SK-N-SH treated with all-trans-retinoic acid at 6 μM for 48 hours (cell line): ENCODE measurements around the gene SORD.

Experiments
- ATAC-seq: fragments of 200-7000 bp; cut with Tn5 transposase; 3 replicates; pipeline ENCODE4 v1.9.1; 2020; ENCODE audit warnings: mild to moderate bottlenecking, moderate library complexity
- ARNTL ChIP-seq: fragments of 450-650 bp; formaldehyde crosslinking; IDR thresholded peaks from 2 replicates; pipeline ENCODE4 v1.5.0; 2020; ENCODE audit warnings: low read depth, mild to moderate bottlenecking, moderate library complexity, borderline replicate concordance
- BACH2 ChIP-seq: fragments of 250-450 bp; sonication (Bioruptor Pico); IDR thresholded peaks from 2 replicates; pipeline ENCODE4 v1.9.0; 2021; ENCODE audit warnings: mild to moderate bottlenecking, borderline replicate concordance
- ESRRG ChIP-seq: fragments of 250-450 bp; sonication (Bioruptor Pico); IDR thresholded peaks from 2 replicates; pipeline ENCODE4 v1.6.1; 2021; ENCODE audit warnings: mild to moderate bottlenecking
- GLIS3 ChIP-seq: fragments of 250-450 bp; sonication (Bioruptor Pico); IDR thresholded peaks from 2 replicates; pipeline ENCODE4 v1.5.0; 2020; ENCODE audit warnings: mild to moderate bottlenecking, moderate library complexity
- ISL1 ChIP-seq: fragments of 250-450 bp; sonication (Bioruptor Pico); IDR thresholded peaks from 2 replicates; pipeline ENCODE4 v2.1.2; 2022; ENCODE audit warnings: mild to moderate bottlenecking, moderate library complexity
- OSR1 ChIP-seq: fragments of 250-450 bp; sonication (Bioruptor Pico); IDR thresholded peaks from 2 replicates; pipeline ENCODE4 v1.8.0; 2022; ENCODE audit warnings: moderate library complexity, mild to moderate bottlenecking, inconsistent platforms
- PPARA ChIP-seq: fragments of 250-450 bp; sonication (Bioruptor Pico); IDR thresholded peaks from 2 replicates; pipeline ENCODE4 v1.5.0; 2020; ENCODE audit warnings: mild to moderate bottlenecking, borderline replicate concordance
- SNAI2 ChIP-seq: fragments of 250-450 bp; sonication (Bioruptor Pico); IDR thresholded peaks from 2 replicates; pipeline ENCODE4 v1.5.0; 2020; ENCODE audit warnings: mild to moderate bottlenecking, moderate library complexity
- TCF4 ChIP-seq: fragments of 250-450 bp; sonication (Bioruptor Pico); IDR thresholded peaks from 2 replicates; pipeline ENCODE4 v1.8.0; 2021; ENCODE audit warnings: mild to moderate bottlenecking, moderate library complexity, borderline replicate concordance
- TOX ChIP-seq: fragments of 250-450 bp; sonication (Bioruptor Pico); IDR thresholded peaks from 2 replicates; pipeline ENCODE4 v1.8.0; 2021; ENCODE audit warnings: mild to moderate bottlenecking, moderate library complexity, borderline replicate concordance
- ZC3H10 ChIP-seq: fragments of 250-450 bp; sonication (Bioruptor Pico); IDR thresholded peaks from 2 replicates; pipeline ENCODE4 v1.5.1; 2021; ENCODE audit warnings: mild to moderate bottlenecking, moderate library complexity
- ZFP3 ChIP-seq: fragments of 250-450 bp; sonication (Bioruptor Pico); IDR thresholded peaks from 2 replicates; pipeline ENCODE4 v1.5.0; 2020; ENCODE audit warnings: mild to moderate bottlenecking, moderate library complexity
- ZFP30 ChIP-seq: fragments of 450-650 bp; formaldehyde crosslinking; IDR thresholded peaks from 2 replicates; pipeline ENCODE4 v1.5.0; 2022; ENCODE audit warnings: mild to moderate bottlenecking, moderate library complexity
- ZNF565 ChIP-seq: fragments of 450-650 bp; formaldehyde crosslinking; conservative IDR thresholded peaks from 2 replicates; pipeline ENCODE4 v1.5.0; 2020; ENCODE audit warnings: low read depth, mild to moderate bottlenecking, moderate library complexity
- ZNF70 ChIP-seq: fragments of 450-650 bp; formaldehyde crosslinking; IDR thresholded peaks from 2 replicates; pipeline ENCODE4 v1.5.0; 2020; ENCODE audit warnings: mild to moderate bottlenecking, moderate library complexity
- ZNF8 ChIP-seq: fragments of 450-650 bp; formaldehyde crosslinking; IDR thresholded peaks from 2 replicates; pipeline ENCODE4 v1.5.0; 2020; ENCODE audit warnings: mild to moderate bottlenecking, moderate library complexity
- TF ChIP-seq, protein P1 (sequence below): fragments of 250-450 bp; sonication (Bioruptor Pico); IDR thresholded peaks from 2 replicates; pipeline ENCODE4 v1.8.0; 2020; ENCODE audit warnings: mild to moderate bottlenecking, moderate library complexity, borderline replicate concordance
- TF ChIP-seq, protein P2 (sequence below): fragments of 250-450 bp; sonication (Bioruptor Pico); IDR thresholded peaks from 2 replicates; pipeline ENCODE4 v1.5.1; 2021; ENCODE audit warnings: mild to moderate bottlenecking, moderate library complexity
- TF ChIP-seq, protein P3 (sequence below): fragments of 250-450 bp; sonication (Bioruptor Pico); IDR thresholded peaks from 2 replicates; pipeline ENCODE4 v1.8.0; 2021; ENCODE audit warnings: low read depth, mild to moderate bottlenecking, moderate library complexity, borderline replicate concordance
- TF ChIP-seq, protein P4 (sequence below): fragments of 250-450 bp; sonication (Bioruptor Pico); IDR thresholded peaks from 2 replicates; pipeline ENCODE4 v1.5.0; 2020; ENCODE audit warnings: mild to moderate bottlenecking, moderate library complexity

SORD gene

DNA sequence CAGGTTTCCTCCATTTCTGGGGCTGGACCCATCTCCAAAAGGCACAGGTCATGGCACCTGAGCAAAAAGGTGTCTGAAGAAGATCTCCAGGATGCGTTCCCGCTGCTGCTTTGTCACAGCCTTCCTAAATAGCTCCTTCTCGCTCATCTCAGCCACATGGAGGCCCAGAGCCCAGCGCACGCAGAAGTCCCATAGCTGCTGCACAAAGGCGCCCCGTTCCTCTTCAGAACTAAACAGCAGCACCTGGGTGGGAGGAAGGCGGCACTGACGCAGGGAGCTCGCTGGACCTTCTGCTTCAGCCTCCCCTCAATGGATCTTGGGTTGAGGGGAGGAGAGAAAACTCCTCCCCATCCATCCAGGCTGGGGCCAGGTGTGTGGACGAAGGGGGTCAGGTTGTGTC, 82.6 kb downstream of the SORD start:
- no peak for ATAC-seq
- TF ChIP-seq ZFP3 = no peak
- TF ChIP-seq, protein P1, sequence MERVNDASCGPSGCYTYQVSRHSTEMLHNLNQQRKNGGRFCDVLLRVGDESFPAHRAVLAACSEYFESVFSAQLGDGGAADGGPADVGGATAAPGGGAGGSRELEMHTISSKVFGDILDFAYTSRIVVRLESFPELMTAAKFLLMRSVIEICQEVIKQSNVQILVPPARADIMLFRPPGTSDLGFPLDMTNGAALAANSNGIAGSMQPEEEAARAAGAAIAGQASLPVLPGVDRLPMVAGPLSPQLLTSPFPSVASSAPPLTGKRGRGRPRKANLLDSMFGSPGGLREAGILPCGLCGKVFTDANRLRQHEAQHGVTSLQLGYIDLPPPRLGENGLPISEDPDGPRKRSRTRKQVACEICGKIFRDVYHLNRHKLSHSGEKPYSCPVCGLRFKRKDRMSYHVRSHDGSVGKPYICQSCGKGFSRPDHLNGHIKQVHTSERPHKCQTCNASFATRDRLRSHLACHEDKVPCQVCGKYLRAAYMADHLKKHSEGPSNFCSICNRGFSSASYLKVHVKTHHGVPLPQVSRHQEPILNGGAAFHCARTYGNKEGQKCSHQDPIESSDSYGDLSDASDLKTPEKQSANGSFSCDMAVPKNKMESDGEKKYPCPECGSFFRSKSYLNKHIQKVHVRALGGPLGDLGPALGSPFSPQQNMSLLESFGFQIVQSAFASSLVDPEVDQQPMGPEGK (CRISPR knock-in tag) = no peak
- TF ChIP-seq PPARA = no peak
- TF ChIP-seq OSR1 = no peak
- no peak for TF ChIP-seq ISL1 (CRISPR knock-in tag)
- no peak for TF ChIP-seq ESRRG (CRISPR knock-in tag)
- TF ChIP-seq ZNF70 (CRISPR knock-in tag) = no peak
- TF ChIP-seq, protein P2, sequence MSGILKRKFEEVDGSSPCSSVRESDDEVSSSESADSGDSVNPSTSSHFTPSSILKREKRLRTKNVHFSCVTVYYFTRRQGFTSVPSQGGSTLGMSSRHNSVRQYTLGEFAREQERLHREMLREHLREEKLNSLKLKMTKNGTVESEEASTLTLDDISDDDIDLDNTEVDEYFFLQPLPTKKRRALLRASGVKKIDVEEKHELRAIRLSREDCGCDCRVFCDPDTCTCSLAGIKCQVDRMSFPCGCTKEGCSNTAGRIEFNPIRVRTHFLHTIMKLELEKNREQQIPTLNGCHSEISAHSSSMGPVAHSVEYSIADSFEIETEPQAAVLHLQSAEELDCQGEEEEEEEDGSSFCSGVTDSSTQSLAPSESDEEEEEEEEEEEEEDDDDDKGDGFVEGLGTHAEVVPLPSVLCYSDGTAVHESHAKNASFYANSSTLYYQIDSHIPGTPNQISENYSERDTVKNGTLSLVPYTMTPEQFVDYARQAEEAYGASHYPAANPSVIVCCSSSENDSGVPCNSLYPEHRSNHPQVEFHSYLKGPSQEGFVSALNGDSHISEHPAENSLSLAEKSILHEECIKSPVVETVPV = no peak
- TF ChIP-seq, protein P3, sequence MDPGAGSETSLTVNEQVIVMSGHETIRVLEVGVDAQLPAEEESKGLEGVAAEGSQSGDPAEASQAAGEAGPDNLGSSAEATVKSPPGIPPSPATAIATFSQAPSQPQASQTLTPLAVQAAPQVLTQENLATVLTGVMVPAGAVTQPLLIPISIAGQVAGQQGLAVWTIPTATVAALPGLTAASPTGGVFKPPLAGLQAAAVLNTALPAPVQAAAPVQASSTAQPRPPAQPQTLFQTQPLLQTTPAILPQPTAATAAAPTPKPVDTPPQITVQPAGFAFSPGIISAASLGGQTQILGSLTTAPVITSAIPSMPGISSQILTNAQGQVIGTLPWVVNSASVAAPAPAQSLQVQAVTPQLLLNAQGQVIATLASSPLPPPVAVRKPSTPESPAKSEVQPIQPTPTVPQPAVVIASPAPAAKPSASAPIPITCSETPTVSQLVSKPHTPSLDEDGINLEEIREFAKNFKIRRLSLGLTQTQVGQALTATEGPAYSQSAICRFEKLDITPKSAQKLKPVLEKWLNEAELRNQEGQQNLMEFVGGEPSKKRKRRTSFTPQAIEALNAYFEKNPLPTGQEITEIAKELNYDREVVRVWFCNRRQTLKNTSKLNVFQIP (CRISPR knock-in tag) = no peak
- no peak for TF ChIP-seq ZC3H10 (CRISPR knock-in tag)
- TF ChIP-seq BACH2 = no peak
- no peak for TF ChIP-seq TCF4 (CRISPR knock-in tag)
- TF ChIP-seq ZNF565 (CRISPR knock-in tag) = no peak
- no peak for TF ChIP-seq ZNF8 (CRISPR knock-in tag)
- no peak for TF ChIP-seq ARNTL (CRISPR knock-in tag)
- no peak for TF ChIP-seq ZFP30
- TF ChIP-seq GLIS3 = no peak

DNA sequence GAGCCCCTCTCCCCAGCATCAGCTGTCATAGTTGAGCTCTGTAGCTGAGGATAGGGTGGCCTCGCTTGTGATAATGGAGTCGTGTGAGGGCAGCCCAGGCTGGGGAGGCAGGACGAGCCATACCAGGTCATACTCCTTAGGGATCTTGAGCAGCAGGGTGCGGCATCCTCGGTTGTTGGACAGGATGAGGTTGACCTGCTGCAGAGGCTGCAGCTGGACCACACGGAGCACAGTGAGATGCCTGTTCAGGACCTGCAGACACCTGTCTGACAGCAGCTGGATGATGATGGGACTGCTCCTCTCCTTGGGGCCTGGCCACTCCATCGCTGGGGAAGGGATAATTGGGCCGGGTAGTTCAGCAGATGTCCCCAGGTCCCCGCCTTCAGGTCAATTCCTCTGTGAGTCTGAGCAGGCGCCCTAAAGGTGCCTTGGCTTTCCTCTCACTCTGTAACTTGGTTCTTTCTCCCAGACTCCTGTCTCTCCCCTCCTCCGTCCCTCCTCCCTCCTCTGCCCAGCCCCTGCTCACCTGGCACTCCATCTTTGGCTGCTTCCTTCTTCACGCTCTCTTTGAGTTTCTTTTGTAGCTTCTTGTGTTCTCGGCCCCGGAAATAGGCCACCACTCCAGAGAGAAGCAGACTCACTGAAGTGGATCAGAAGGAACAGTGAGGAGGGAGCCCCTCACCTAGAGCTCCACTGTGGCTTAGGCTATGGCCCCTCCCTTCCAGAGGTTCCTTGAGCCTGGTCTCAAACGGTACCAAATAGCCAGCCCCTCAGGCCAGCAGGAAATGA, 83.2 kb downstream of the SORD start:
- ATAC-seq = no peak
- TF ChIP-seq ZC3H10 (CRISPR knock-in tag) = no peak
- no peak for TF ChIP-seq ISL1 (CRISPR knock-in tag)
- TF ChIP-seq, protein P1 (CRISPR knock-in tag) = no peak
- TF ChIP-seq OSR1 = no peak
- no peak for TF ChIP-seq BACH2
- TF ChIP-seq, protein P4, sequence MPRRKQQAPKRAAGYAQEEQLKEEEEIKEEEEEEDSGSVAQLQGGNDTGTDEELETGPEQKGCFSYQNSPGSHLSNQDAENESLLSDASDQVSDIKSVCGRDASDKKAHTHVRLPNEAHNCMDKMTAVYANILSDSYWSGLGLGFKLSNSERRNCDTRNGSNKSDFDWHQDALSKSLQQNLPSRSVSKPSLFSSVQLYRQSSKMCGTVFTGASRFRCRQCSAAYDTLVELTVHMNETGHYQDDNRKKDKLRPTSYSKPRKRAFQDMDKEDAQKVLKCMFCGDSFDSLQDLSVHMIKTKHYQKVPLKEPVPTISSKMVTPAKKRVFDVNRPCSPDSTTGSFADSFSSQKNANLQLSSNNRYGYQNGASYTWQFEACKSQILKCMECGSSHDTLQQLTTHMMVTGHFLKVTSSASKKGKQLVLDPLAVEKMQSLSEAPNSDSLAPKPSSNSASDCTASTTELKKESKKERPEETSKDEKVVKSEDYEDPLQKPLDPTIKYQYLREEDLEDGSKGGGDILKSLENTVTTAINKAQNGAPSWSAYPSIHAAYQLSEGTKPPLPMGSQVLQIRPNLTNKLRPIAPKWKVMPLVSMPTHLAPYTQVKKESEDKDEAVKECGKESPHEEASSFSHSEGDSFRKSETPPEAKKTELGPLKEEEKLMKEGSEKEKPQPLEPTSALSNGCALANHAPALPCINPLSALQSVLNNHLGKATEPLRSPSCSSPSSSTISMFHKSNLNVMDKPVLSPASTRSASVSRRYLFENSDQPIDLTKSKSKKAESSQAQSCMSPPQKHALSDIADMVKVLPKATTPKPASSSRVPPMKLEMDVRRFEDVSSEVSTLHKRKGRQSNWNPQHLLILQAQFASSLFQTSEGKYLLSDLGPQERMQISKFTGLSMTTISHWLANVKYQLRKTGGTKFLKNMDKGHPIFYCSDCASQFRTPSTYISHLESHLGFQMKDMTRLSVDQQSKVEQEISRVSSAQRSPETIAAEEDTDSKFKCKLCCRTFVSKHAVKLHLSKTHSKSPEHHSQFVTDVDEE = no peak
- TF ChIP-seq ZNF565 (CRISPR knock-in tag) = no peak
- no peak for TF ChIP-seq GLIS3
- TF ChIP-seq ESRRG (CRISPR knock-in tag) = no peak
- TF ChIP-seq ZFP30 = no peak
- TF ChIP-seq PPARA = no peak
- no peak for TF ChIP-seq TCF4 (CRISPR knock-in tag)
- TF ChIP-seq ZNF8 (CRISPR knock-in tag) = no peak

DNA sequence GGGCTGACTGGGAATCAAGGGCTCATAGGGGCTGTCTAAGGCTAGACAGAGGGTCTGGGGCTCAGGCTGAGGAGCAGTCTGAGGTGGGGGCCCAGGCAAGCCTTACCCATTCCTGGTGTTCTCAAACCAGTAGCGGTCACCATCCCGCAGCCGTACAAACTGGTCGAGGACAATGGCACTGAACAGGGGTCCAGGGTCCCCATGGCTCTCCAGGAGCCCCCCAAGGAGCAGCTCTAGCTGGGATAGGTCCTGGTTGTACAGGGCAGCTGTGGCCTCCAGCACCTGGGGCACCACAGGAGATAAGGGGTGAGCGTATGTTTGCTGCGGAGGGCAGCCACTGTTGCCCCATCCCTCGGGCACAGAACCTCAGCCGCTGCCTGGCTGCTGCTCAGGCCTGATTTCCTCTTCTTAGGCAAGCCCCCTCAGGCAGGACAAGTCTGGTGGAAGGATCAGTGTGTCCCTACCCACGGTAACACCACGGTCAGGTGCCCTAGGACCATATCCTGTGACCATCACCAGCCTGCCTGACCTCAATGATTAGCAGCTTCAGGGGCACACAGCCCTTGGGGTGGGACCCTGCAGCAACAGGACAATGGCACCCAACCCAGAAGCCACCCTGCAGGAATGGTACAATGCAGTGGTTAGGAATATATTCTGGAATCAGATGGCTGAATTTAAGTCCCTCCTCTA, 85.1 kb downstream of the SORD start:
- no peak for ATAC-seq
- TF ChIP-seq, protein P4 = no peak
- TF ChIP-seq PPARA (no peak), TOX (no peak), SNAI2 (CRISPR knock-in tag) (no peak), ZC3H10 (CRISPR knock-in tag) (no peak), ISL1 (CRISPR knock-in tag) (no peak), ZNF8 (CRISPR knock-in tag) (no peak), ARNTL (CRISPR knock-in tag) (no peak), ZFP3 (no peak), ESRRG (CRISPR knock-in tag) (no peak), TCF4 (CRISPR knock-in tag) (no peak)
- TF ChIP-seq, protein P2 = no peak
